Testis (tissue), 2 donors: ENCODE data around the gene IFITM2.

ENCODE experiments used
- POLR2A ChIP-seq: fragments of 450-650 bp; IDR thresholded peaks from one replicate; pipeline ENCODE4 v1.6.1; 2017; ENCODE audit warnings: antibody characterized with exemption, mild to moderate bottlenecking, moderate library complexity
- TF ChIP-seq, protein P1 (sequence below), 3 experiments: fragments of 450-650 bp in 2 of 3; fragments of 200-600 bp in 1 of 3; sonication (generic) in 1 of 3; IDR thresholded peaks; one replicate each; pipeline ENCODE4 v1.5.1; 2016 to 2019; ENCODE audit warnings: antibody characterized with exemption in 3 of 3, mild to moderate bottlenecking in 2 of 3, moderate library complexity in 1 of 3

DNA sequence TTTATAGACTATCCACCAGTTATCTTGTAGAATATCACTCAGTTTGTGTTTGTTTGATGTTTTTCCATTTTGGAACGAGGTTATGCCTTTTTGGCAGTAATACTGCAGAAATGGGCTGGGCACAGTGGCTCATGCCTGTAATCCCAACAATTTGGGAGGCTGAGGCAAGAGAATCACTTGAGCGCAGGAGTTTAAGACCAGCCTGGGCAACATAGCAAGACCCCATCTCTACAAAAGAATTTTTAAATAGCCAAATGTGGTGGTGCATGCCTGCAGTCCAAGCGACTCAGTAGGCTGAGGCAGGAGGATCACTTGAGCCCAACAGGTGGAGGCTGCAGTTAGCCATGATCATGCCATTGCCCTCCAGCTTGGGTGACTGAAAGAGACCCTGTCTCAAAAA lies 38.9 kb downstream of the IFITM2 start:
- TF ChIP-seq POLR2A = no peak
- TF ChIP-seq, protein P1, sequence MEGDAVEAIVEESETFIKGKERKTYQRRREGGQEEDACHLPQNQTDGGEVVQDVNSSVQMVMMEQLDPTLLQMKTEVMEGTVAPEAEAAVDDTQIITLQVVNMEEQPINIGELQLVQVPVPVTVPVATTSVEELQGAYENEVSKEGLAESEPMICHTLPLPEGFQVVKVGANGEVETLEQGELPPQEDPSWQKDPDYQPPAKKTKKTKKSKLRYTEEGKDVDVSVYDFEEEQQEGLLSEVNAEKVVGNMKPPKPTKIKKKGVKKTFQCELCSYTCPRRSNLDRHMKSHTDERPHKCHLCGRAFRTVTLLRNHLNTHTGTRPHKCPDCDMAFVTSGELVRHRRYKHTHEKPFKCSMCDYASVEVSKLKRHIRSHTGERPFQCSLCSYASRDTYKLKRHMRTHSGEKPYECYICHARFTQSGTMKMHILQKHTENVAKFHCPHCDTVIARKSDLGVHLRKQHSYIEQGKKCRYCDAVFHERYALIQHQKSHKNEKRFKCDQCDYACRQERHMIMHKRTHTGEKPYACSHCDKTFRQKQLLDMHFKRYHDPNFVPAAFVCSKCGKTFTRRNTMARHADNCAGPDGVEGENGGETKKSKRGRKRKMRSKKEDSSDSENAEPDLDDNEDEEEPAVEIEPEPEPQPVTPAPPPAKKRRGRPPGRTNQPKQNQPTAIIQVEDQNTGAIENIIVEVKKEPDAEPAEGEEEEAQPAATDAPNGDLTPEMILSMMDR (IDR thresholded peaks at IDR 0.05) = no peak
